ENCODE data around the gene ACTG2. TPM values are rescaled to one million over a fixed set of nuclear protein-coding genes. Genes with fewer than 3 reads are reported as not detected.
A peak's percentile ranks its signal among the peaks of the same experiment; 100 is the strongest.

The ACTG2 gene
- total and polyA plus RNA-seq, 2 experiments from 2014 or later: not detected

DNA sequence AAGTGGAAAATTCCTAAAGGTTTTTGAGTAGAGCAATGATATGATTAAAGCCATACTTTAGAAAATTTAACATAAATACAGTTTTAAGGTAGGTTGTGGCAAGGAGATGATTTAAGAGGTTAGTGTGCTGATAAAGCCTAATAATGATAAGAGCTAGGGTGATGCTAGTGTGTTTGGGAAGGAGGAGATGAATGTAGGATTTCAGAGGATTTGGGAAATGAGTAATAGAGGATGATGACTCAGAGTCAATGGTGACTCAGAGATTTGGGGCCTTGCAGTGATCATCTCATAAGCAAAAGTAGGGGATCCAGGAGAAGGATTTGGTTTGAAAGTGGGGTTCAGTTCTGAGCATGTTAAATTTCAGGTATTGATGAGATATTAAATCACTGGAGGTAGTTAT lies 40.8 kb upstream of the ACTG2 start:
- Histone ChIP-seq H3K36me3 (ENCODE audit: low read depth) (peaks cover 19% of the 10 kb centered on the region), H3K9me2 (ENCODE audit: insufficient read depth) (no peaks in the 10 kb centered on the region), H3K27me3 (replicated peaks; ENCODE audit: insufficient read depth) (peaks cover 16% of the 10 kb centered on the region; the same call in 1 of the 2 replicates), H3K4me1 (ENCODE audit: insufficient read depth) (peaks cover 23% of the 10 kb centered on the region), H3K9me3 (ENCODE audit: low read depth) (no peaks in the 10 kb centered on the region), H3K79me2 (ENCODE audit: insufficient read depth) (no peaks in the 10 kb centered on the region), H2AFZ (no peak overlapping the region), H3F3A (ENCODE audit: insufficient read depth) (peaks cover 35% of the 10 kb centered on the region), H3K4me2 (ENCODE audit: unreplicated experiment) (peak overlapping the region; percentile 10), H4K20me1 (ENCODE audit: insufficient read depth) (no peaks in the 10 kb centered on the region), H3K4me3 (no peak overlapping the region), H3K27ac (no peak overlapping the region), H3K9ac (no peak overlapping the region)
- peak; percentile 81 for DNase-seq
- TF ChIP-seq EZH2phosphoT487 (IDR thresholded peaks at IDR 0.05; ENCODE audit: insufficient read depth, low read depth) (no peak), EZH2 (IDR thresholded peaks at IDR 0.05; ENCODE audit: insufficient read depth, poor library complexity, severe bottlenecking) (no peak)
- in situ Hi-C loops (cut with MboI): no loop called here

- Histone ChIP-seq H3K27ac (no peak overlapping the region), H3K4me2 (ENCODE audit: unreplicated experiment) (no peak overlapping the region), H3K36me3 (ENCODE audit: low read depth) (peaks cover 7% of the 10 kb centered on the region), H3K9ac (no peak overlapping the region), H3K4me1 (ENCODE audit: insufficient read depth) (peaks cover 32% of the 10 kb centered on the region), H4K20me1 (ENCODE audit: insufficient read depth) (no peaks in the 10 kb centered on the region), H3F3A (ENCODE audit: insufficient read depth) (peaks cover 43% of the 10 kb centered on the region), H3K79me2 (ENCODE audit: insufficient read depth) (no peaks in the 10 kb centered on the region), H3K9me3 (ENCODE audit: low read depth) (no peaks in the 10 kb centered on the region), H3K4me3 (no peak overlapping the region), H3K9me2 (ENCODE audit: insufficient read depth) (no peaks in the 10 kb centered on the region), H2AFZ (no peak overlapping the region), H3K27me3 (replicated peaks; ENCODE audit: insufficient read depth) (no peaks in the 10 kb centered on the region)
- in situ Hi-C loops (cut with MboI): no loop called here
- WGBS, 2 experiments (ENCODE audit: low coverage in 1 of 2, low lambda C conversion rate in 2 of 2, missing lambda C conversion rate in 2 of 2): 94 to 98% methylated on average over 2 of the region's 2 CpGs
- TF ChIP-seq EZH2phosphoT487 (IDR thresholded peaks at IDR 0.05; ENCODE audit: insufficient read depth, low read depth): no peak
- TF ChIP-seq EZH2 (IDR thresholded peaks at IDR 0.05; ENCODE audit: insufficient read depth, poor library complexity, severe bottlenecking): no peak
- DNase-seq: peak; percentile 19
Observed at GRCh38 chr2:73855526-73855925, 37.3 kb upstream of the ACTG2 start.

DNA sequence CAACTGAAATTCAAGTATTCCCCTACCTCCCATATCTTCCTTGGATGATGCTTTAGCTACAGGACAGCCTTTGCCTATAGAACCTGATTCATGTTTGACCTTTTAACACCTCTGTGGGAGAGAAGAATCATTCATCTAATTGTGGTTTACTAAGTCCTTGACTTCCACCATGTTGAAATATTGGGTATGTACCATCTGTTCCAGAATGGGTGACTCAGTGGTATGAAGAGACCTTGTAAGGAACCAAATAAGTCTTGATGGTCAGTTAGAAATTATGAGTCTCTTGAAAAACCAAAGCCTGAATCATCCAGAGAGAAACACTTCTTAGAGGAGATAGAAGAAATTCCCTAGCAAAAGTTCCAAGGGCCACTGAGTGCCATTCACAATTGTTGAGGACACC lies 36.6 kb upstream of the ACTG2 start:
- DNase-seq: peak; percentile 91
- H3K27me3 ChIP-seq (replicated peaks; ENCODE audit: insufficient read depth): no peaks in the 10 kb centered on the region
- H3K9ac ChIP-seq: no peak overlapping the region
- H3F3A ChIP-seq (ENCODE audit: insufficient read depth): peaks cover 39% of the 10 kb centered on the region
- peaks cover 32% of the 10 kb centered on the region for H3K4me1 ChIP-seq (ENCODE audit: insufficient read depth)
- 0 out of 2 replicates have a peak overlapping the region, but pooled peaks have one; percentile 20 for H3K27ac ChIP-seq
- in situ Hi-C loops (cut with MboI): no loop called here
- H3K9me2 ChIP-seq (ENCODE audit: insufficient read depth): no peaks in the 10 kb centered on the region
- H3K79me2 ChIP-seq (ENCODE audit: insufficient read depth): no peaks in the 10 kb centered on the region
- H3K36me3 ChIP-seq (ENCODE audit: low read depth): peaks cover 9% of the 10 kb centered on the region
- H2AFZ ChIP-seq: no peak overlapping the region
- peak overlapping the region; percentile 39 for H3K4me2 ChIP-seq (ENCODE audit: unreplicated experiment)
- H3K9me3 ChIP-seq (ENCODE audit: low read depth): no peaks in the 10 kb centered on the region
- no peaks in the 10 kb centered on the region for H4K20me1 ChIP-seq (ENCODE audit: insufficient read depth)
- no peak overlapping the region for H3K4me3 ChIP-seq
- TF ChIP-seq EZH2phosphoT487 (IDR thresholded peaks at IDR 0.05; ENCODE audit: insufficient read depth, low read depth): peak; percentile 92
- TF ChIP-seq EZH2 (IDR thresholded peaks at IDR 0.05; ENCODE audit: insufficient read depth, poor library complexity, severe bottlenecking): no peak

DNA sequence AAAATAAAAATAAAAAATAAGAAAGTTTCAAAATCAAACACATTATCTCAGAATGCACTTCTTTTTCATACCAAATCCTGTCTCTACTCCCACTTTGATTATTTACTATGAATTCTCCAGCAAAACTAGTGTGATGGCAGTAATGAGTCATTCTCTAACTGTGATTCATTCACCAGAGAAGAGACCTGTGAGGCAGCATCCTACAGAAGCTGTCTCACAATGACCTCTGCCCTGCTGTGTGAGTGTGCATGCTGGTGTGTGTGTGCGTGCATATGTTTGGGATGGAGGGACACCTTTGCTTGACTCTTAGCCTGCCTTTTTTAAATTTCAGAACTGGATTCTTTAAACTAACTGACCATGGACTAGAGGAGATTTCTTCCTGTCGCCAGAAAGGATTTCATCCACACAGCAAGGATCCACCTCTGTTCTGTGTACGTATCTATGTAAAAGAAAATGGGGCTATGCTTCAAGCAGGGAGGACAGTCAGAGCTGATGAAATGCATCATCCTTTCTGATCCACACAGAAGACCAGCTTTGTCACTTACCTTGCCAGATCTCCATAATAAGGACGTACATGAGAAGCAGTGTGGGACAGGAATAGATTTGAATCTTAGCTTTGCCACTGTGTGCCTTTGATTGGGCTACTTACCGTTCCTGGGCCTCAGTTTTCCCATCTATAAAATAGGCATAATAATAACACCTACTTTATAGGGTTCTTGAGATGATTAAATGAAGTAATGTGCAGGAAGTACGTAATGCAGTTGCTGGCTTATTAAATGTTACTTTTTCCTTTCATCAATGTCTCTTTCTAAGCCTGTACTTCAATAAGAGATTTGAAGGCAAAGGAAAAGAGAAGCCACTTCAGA lies 32.9 kb upstream of the ACTG2 start:
- Histone ChIP-seq H3K36me3 (ENCODE audit: low read depth) (peaks cover 17% of the 10 kb centered on the region; the same call in 1 of the 2 replicates), H3K9me3 (ENCODE audit: low read depth) (no peaks in the 10 kb centered on the region), H3K9me2 (ENCODE audit: insufficient read depth) (no peaks in the 10 kb centered on the region), H3K27me3 (replicated peaks; ENCODE audit: insufficient read depth) (no peaks in the 10 kb centered on the region), H2AFZ (no peak overlapping the region), H4K20me1 (ENCODE audit: insufficient read depth) (no peaks in the 10 kb centered on the region), H3K9ac (no peak overlapping the region), H3F3A (ENCODE audit: insufficient read depth) (peaks cover 26% of the 10 kb centered on the region), H3K4me1 (ENCODE audit: insufficient read depth) (peaks cover 22% of the 10 kb centered on the region), H3K79me2 (ENCODE audit: insufficient read depth) (no peaks in the 10 kb centered on the region), H3K4me2 (ENCODE audit: unreplicated experiment) (no peak overlapping the region), H3K27ac (no peak overlapping the region), H3K4me3 (no peak overlapping the region)
- WGBS, 2 experiments (ENCODE audit: low coverage in 1 of 2, low lambda C conversion rate in 2 of 2, missing lambda C conversion rate in 2 of 2): 77 to 78% methylated on average over 6 of the region's 6 CpGs
- in situ Hi-C loops (cut with MboI): no loop called here
- DNase-seq: peak; percentile 91
- TF ChIP-seq EZH2 (IDR thresholded peaks at IDR 0.05; ENCODE audit: insufficient read depth, poor library complexity, severe bottlenecking): no peak
- TF ChIP-seq EZH2phosphoT487 (IDR thresholded peaks at IDR 0.05; ENCODE audit: insufficient read depth, low read depth): no peak
